Measurements from ENCODE around the gene RAB39A.

RAB39A gene

DNA sequence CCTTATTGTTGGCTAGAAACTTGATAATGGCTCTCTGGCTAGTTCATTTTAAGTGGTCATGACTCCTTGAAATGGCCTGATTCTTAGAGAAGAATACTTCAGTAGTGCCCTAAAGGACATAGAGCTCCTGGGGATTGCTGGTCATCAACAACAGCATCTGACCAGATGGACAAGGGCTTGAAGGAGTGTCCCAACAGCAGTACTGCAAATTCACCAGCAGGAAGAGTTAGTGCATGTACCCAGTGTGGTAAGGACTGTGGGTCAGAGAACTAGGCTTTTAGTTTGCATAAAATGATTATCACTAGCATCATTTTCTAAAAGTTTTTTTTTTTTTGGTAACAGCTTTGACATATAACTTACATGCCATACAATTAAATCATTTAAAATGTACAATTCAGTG, 41.0 kb downstream of the RAB39A start:
- no peak overlapping the region for H3K4me2 ChIP-seq
- H3K36me3 ChIP-seq (ENCODE audit: insufficient read depth): no peaks in the 10 kb centered on the region
- no peaks in the 10 kb centered on the region for H3K79me2 ChIP-seq (ENCODE audit: insufficient read depth, low read depth)
- H3K9ac ChIP-seq: no peak overlapping the region
- no peak overlapping the region for H3K4me3 ChIP-seq (IDR thresholded peaks at IDR 0.05; ENCODE audit: insufficient read depth, low read depth, low read length)
- H3K27ac ChIP-seq: no peak overlapping the region
- no peaks in the 10 kb centered on the region for H3K4me1 ChIP-seq (ENCODE audit: low read depth, poor library complexity, severe bottlenecking)
- no peak overlapping the region for H2AFZ ChIP-seq (ENCODE audit: low read depth)
- no peaks in the 10 kb centered on the region for H4K20me1 ChIP-seq (ENCODE audit: insufficient read depth)
- H3K27me3 ChIP-seq (ENCODE audit: insufficient read depth, low read depth): no peaks in the 10 kb centered on the region
- TF ChIP-seq, protein P1, sequence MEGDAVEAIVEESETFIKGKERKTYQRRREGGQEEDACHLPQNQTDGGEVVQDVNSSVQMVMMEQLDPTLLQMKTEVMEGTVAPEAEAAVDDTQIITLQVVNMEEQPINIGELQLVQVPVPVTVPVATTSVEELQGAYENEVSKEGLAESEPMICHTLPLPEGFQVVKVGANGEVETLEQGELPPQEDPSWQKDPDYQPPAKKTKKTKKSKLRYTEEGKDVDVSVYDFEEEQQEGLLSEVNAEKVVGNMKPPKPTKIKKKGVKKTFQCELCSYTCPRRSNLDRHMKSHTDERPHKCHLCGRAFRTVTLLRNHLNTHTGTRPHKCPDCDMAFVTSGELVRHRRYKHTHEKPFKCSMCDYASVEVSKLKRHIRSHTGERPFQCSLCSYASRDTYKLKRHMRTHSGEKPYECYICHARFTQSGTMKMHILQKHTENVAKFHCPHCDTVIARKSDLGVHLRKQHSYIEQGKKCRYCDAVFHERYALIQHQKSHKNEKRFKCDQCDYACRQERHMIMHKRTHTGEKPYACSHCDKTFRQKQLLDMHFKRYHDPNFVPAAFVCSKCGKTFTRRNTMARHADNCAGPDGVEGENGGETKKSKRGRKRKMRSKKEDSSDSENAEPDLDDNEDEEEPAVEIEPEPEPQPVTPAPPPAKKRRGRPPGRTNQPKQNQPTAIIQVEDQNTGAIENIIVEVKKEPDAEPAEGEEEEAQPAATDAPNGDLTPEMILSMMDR (conservative IDR thresholded peaks at IDR 0.05; ENCODE audit: low read depth, low read length): no peak

DNA sequence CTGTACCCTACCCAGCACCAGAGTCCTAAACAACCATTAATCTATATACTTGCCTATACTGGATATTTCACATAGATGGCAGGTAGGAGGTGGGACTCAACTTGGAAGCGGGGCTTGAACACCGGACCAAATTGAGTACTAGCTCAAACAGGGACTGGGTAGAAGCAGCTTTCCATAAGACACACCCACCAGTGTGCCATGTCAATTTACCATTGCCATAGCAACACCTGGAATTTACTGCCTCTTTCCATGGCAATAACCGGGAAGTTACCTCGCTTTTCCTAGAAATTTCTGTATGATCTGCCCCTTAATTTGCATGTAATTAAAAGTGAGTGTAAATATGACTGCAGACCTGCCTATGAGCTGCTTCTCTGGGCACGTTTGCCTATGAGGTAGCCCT, 41.8 kb downstream of the RAB39A start:
- no peak overlapping the region for H3K9ac ChIP-seq
- no peak overlapping the region for H2AFZ ChIP-seq (ENCODE audit: low read depth)
- H3K27me3 ChIP-seq (ENCODE audit: insufficient read depth, low read depth): no peaks in the 10 kb centered on the region
- no peaks in the 10 kb centered on the region for H3K79me2 ChIP-seq (ENCODE audit: insufficient read depth, low read depth)
- H3K27ac ChIP-seq: no peak overlapping the region
- no peaks in the 10 kb centered on the region for H3K4me1 ChIP-seq (ENCODE audit: low read depth, poor library complexity, severe bottlenecking)
- TF ChIP-seq, protein P1 (conservative IDR thresholded peaks at IDR 0.05; ENCODE audit: low read depth, low read length): no peak
- H3K4me3 ChIP-seq (IDR thresholded peaks at IDR 0.05; ENCODE audit: insufficient read depth, low read depth, low read length): no peak overlapping the region
- no peaks in the 10 kb centered on the region for H4K20me1 ChIP-seq (ENCODE audit: insufficient read depth)
- H3K4me2 ChIP-seq: no peak overlapping the region
- no peaks in the 10 kb centered on the region for H3K36me3 ChIP-seq (ENCODE audit: insufficient read depth)

DNA sequence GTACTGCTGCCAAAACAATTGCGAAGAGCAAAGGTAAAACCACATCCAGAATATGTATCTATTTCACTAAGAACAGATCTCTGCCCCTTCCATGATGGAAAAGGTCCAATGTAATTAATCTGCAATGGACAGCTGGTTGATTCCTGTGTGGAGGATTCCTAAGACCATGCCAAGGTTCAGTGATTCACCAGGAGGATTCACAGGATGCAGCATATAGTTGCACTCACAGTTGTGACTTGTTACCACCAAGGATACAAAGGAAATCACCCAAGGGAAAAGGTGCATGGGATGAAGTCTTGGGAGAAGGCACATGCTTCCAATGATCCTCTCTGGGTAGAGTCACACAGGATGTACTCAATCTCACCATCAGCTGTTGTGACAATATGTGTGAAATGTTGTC, 45.4 kb downstream of the RAB39A start:
- Histone ChIP-seq H3K4me2 (no peak overlapping the region), H3K9ac (no peak overlapping the region), H3K27me3 (ENCODE audit: insufficient read depth, low read depth) (no peaks in the 10 kb centered on the region), H3K79me2 (ENCODE audit: insufficient read depth, low read depth) (no peaks in the 10 kb centered on the region), H3K4me3 (IDR thresholded peaks at IDR 0.05; ENCODE audit: insufficient read depth, low read depth, low read length) (no peak overlapping the region), H2AFZ (ENCODE audit: low read depth) (no peak overlapping the region), H3K36me3 (ENCODE audit: insufficient read depth) (no peaks in the 10 kb centered on the region), H4K20me1 (ENCODE audit: insufficient read depth) (no peaks in the 10 kb centered on the region), H3K27ac (no peak overlapping the region), H3K4me1 (ENCODE audit: low read depth, poor library complexity, severe bottlenecking) (no peaks in the 10 kb centered on the region)
- TF ChIP-seq, protein P1 (conservative IDR thresholded peaks at IDR 0.05; ENCODE audit: low read depth, low read length): no peak

DNA sequence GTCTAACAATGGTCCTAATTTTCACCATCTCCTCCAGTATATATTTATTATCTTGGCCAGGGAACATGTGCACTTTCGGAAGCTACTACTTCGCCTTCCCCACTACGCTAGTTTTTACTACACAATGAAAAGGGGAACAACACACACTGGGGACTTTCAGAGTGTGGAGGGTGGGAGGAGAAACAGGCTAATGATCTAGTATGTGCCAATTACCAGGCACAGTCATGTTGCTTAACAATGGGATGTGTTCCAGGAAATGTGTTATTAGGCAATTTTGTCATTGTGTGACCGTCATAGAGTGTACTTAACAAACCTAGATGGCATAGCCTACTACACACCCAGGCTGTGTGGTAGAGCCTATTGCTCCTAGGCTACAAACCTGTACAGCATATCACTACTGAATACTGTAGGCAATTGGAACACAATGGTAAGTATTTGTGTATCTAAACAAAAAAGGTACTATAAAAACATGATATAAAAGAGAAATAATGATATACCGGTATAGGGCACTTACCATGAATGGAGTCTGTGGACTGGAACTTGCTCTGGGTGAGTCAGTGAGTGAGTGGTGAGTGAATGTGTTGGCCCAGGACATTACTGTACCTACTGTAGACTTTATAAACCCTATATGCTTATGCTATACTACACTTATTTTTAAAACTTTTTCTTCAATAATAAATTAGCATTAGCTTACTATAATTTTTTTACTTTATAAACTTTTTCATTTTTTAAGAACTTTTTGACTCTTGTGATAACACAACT, 60.3 kb downstream of the RAB39A start:
- Histone ChIP-seq H3K9ac (no peak overlapping the region), H3K4me2 (no peak overlapping the region), H3K4me1 (ENCODE audit: low read depth, poor library complexity, severe bottlenecking) (no peaks in the 10 kb centered on the region), H3K4me3 (IDR thresholded peaks at IDR 0.05; ENCODE audit: insufficient read depth, low read depth, low read length) (no peak overlapping the region), H3K27ac (no peak overlapping the region), H4K20me1 (ENCODE audit: insufficient read depth) (no peaks in the 10 kb centered on the region), H3K79me2 (ENCODE audit: insufficient read depth, low read depth) (no peaks in the 10 kb centered on the region), H2AFZ (ENCODE audit: low read depth) (no peak overlapping the region), H3K36me3 (ENCODE audit: insufficient read depth) (no peaks in the 10 kb centered on the region), H3K27me3 (ENCODE audit: insufficient read depth, low read depth) (no peaks in the 10 kb centered on the region)
- TF ChIP-seq, protein P1 (conservative IDR thresholded peaks at IDR 0.05; ENCODE audit: low read depth, low read length): no peak

Measured in KMS-11 (cell line).